Endothelial cell of hepatic sinusoid (primary cell): ENCODE data around the gene GSTO2.

Experiments
- in situ Hi-C: cut with HindIII; loops from 2 replicates; pipeline ENCODE4 v1.10.0; 2017; ENCODE audit warnings: low sequenced_read_pairs

Gene GSTO2

DNA sequence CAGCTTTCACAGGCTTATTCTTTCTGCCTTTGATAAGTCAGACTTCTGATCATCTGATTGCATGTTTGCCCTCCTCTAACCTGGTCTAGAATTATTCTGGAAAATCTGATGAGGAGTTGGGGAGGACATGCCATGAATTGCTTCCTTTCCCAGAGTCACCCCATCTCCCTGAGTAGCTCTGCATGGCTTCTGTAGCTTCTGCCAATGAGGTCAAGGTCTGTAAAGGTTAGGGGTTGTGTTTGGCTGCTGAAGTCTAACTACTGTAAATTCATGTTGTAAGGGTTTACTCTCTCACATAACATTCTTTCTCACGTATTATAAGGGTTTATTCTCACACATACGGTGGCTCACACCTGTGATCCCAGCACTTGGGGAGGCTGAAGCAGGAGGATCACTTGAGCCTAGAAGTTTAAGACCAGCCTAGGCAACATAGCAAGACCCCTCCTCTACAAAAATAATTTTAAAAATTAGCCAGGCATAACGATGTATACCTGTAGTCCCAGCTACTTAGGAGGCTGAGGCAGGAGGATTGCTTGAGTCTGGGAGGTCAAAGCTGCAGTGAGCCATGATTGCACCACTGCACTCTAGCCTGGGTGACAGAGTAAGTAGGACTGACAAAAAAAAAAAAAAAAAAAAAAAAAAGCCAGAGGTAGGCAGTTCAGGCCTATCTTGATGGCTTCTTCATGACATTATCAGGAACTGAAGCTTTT is 10.7 kb downstream of the GSTO2 start:
- in situ Hi-C loops: no loop called here

DNA sequence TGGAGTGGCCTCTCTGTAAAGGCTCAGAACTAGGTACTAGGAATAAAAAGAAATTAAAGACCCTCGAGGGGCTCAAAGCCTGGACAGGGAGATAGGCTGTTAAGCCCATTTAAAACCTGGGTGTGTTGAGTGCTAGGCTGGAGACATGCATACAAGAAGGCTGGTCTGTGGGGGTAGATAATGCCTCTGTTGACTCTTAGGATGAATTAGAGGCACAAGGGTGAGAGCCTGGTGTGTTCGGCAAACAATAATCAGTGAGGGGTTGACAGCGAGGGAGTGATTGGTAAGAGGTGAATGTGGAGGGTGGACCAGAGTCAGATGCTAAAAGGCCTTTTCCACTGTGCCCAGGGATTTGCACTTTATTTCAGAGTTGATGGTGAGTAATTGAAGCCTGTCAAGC is 12.7 kb downstream of the GSTO2 start:
- in situ Hi-C loops: no loop called here

DNA sequence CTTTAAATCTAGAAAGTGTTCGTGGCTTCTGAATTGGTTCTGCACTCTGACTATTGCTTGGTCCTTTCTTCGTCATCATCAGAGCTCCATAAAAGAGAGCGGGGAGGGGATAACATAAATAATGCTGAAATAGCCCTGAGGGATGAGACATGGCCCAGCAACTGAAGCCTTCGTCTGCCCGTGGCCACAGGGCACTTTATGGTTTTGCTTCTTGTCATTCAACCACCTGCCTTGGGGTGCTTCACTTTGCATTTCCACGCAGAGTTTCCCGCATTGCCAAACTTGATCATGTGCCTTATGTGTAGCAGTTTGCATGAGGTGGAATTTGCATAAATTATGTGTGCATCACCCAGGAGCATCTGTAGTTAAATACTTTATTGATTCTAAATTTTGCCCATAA is 15.9 kb downstream of the GSTO2 start:
- in situ Hi-C loops: no loop called here

DNA sequence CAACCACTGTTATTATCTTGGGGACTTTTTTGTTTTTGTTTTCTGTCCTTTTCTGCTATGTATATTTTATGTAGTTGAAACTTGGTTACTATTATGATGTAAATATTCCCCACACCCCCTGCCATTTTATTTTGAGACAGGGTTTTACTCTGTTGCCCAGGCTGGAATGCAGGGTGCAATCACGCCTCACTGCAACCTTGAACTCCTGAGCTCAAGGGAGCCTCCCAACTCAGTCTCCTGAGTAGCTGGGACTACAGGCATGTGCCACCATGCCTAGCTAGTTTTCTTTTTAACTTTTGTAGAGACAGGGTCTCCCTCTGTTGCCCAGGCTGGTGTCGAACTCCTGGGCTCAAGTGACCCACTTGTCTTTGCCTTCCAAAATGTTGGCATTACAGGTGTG is 18.0 kb downstream of the GSTO2 start:
- in situ Hi-C loops: no loop called here

DNA sequence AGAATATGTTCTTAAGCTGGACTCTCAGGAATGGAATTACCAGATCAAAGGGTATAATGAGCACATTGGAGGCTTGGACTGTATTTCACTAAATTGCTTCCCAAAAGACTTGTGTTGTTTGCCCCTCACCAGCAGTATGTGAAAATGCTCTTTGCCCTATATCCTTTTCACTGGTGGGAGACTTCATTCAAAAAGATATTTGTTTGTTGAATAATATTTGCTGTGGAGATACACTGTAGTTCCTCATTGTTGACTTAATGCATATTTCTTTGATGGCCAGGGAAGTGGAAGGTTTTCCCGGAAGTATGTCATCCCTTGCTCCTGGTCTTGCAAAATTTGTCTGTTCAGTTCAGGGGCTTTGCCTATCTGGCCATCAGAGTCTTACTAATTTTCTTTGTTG is 19.4 kb downstream of the GSTO2 start:
- in situ Hi-C loops: no loop called here

DNA sequence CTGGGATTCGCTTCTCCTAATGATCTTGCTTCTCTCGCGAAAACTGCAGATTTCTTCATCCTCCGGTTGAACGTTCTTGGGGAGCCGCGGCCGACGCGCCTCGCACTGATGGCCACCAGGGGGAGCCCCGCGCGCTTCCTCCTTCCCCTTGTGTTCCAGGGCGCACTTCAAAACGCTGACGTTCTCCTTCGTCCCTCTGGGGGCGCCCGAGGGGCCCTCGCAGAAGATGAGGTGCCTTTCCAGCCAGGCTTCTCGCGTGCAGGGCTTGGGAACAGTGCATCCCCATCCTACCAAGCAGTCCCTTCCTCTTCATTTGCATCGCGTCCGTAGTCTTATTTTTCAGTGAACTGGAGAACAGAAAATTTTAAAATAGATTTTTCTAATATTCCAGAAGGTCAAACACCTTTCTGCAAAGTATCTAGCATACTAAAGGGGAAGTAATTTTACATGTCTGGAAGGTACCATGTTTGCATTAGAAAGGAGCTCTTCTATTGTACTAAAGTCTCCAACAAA is 22.5 kb downstream of the GSTO2 start:
- in situ Hi-C loops: no loop called here

DNA sequence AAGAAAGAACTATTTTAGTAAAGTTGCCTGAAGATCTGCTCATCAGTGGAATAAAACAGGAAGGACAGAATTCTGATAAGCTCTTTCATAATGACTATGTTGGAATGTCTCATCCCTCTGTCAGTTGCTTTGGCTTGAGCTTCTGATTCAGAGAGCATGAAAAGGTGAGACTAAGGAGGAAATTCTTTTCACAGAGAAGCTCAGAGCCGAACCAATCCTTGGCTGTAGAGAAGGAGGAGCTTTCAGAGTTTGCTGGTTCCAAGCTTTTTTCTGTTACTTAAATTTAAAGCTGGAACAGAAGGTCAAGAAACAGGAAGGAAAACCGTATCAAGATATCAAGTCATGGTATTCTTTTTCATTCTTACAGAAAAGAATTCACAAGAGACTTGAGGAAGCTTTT is 24.0 kb downstream of the GSTO2 start:
- in situ Hi-C loops: no loop called here

DNA sequence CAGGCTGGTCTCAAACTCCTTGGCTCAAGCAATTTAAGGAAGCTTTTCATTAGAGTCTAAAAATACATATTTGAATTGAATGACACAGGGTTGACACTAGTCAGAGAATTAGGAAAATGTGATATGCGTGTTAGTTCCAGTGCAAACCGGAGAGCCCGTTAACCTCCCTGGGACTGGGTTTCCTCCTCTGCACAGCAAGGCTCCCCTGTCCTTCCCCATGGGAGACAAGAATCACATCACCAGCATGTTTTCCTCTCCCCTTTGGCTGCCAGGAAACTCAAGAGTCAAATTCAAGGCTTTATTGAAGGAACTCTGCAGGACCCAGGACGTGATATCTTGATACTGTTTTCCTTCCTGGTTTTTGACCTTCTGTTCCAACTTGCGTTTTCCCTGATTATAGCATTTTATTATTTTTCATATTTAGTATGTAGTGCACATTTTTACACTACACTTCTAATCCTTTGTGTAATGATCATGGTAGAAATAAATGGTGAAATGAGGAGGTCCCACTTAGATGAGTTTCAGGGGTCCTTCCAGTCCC is 24.9 kb downstream of the GSTO2 start:
- in situ Hi-C loops: no loop called here

DNA sequence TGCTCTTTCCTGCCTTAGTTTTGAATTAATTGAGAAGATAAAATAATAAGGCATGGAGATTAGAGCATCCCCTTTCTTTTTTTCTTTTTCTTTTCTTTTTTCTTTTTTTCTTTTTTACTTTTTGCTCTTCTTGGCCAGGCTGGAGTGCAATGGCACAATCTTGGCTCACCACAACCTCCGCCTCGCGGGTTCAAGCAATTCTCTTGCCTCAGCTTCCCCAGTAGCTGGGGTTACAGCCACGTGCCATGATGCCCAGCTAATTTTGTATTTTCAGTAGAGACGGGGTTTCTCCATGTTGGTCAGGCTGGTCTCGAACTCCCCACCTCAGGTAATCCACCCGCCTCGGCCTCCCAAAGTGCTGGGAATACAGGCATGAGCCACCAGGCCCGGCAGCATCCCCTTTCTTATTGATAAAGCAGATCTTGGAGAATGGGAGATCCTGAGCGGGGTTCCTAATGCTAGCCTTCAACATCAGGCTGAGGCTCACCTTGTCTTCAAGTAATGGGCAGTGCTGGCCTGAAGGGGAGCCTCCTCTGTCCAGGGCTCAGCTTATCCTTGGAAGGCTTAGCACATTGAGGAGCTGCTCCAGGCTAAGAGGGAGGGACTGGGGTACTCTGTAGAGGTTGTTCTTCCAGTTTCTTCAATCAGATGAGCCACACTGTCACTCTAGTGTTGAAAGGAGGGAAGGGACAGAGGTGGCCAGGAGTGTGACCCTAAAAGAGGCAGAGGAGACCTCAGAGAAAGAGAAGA is 27.9 kb downstream of the GSTO2 start:
- in situ Hi-C loops: no loop called here

DNA sequence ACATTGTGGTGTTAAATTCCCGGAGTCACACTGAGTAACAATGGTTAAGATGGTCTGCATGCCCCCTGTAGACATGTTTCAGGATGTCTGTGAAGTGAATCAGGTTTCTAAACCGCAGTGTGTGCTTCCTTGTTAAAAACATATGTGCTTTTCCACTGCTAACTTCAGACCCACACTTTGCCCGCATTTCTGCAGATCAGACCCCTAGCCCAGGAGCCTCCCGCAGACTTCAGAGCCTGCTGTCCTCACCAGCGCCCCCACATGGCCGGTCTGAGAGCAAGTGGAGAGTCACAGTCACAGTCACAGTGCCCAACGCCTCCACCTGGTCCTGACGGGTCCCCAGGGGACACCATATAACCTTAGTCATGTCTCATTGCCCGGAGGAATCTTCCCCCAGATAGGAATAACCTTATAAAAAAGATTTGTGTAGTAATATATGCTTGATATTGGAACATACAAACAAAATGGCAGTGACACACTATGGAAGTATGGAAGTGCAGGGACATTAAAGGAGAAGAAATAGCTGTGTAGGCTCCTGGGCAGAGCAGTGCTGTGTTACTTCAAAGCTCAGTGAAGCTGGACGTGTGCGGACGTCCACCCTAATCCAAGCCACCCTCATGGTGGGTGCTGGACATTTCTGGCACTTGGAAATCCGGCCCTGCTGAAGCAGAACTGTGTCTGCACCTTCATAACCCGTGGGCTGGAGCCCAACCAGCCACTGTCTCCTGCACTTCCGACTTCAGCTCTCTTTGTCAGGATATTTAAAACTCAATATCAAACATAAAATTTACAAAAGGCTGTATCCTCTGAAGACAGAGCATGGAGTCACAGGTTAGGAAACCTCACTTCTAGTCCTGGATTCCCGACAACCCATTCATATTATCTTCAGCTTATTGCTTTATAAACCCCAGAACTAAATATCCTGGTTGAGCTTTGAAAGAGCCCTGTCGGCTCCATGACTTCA is 29.0 kb downstream of the GSTO2 start:
- in situ Hi-C loops: no loop called here

DNA sequence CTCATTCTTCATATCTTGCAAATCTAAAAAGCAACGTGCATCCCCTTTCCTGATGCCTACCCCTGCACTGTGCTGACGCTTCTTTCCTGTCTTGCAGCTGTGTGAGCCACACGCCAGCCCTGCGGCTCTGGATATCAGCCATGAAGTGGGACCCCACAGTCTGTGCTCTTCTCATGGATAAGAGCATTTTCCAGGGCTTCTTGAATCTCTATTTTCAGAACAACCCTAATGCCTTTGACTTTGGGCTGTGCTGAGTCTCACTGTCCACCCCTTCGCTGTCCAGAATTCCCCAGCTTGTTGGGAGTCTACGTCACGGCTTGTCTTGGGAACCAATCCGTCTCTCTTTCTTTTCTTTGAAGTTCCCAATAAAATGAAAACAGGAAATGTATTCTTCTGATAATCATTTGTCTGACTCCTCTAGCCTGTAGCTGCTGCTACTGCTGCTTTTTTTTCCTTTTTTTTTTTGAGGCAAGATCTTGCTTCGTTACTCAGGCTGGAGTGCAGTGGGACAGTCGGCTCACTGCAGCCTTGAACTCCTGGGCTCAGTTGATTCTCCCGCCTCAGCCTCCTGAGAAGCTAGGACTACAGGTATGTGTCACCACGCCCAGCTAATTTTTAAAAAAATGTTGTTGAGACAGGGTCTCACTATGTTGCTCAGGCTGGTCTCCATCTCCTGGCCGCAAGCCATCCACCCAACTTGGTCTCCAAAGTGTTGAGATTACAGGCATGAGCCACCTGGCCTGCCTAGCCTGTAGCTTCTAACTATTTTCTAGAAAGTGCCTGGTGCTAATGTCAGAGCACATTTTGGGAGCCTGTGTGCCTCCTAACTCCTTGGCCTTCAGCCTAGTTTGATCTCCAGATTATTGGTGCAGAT is 30.3 kb downstream of the GSTO2 start:
- in situ Hi-C loops: no loop called here

DNA sequence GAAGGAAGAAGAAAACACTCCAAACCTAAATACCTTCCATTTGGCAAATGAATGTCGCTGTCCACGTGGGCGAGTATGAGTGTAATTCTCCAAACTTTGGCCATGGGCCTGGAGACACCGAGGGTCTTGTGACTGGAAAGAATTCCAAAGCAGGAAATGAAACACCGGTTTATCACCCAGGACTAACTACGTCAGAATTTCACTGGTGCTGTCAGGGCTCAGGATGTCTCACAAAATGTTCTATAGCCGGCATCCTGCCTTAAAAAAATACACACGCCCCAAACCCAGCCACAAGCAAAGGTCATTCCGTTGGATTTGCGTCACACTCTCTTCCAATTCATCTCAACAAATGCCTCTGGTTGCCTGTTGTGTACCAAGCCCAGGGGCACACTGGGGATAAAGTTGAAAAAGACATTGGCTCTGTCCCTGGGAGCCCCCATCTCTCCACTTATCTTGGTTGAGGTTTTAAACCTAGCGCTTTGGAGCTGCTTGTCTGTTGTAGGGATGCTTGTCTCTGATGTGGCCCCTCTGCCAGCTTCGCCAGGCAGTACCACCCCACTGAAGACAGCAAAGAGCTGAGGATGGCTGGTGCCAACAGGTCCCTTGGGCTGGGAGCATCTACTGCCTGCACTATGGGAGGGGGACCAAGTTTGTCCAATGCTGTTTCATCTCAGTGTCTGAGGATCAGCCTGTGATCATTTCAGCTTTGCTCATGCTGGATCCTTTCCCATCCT is 31.2 kb downstream of the GSTO2 start:
- in situ Hi-C loops: loop anchor here (5.0 kb wide), 2 partner anchors 43 to 47 kb away; no protein-coding TSS in a partner anchor

DNA sequence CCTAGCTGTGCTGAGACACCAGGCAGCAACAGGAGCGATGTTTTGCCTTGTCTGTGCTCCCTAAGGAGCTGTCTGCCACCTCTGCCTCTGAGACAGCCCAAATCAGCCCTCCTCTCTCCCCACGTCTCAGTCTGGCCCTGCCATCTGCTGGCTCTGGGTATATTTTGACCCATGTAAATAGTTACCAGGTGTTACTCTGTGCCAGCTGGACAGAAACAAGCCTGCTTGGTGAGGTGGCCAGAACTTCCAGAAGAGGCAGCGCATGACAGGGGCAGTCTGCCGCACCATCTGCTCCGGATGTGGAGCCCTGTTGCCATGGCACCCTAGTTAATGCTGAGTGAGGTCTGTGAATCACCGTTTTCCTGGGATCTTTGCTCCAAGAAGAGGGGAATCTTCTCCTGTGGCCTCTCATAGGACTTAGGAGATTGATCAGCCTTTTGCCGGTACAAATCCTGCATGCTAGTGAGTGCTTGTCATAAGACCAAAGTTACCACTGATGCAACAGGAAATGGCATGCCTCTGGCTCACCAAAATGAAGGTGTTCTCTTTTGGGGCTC is 31.8 kb downstream of the GSTO2 start:
- in situ Hi-C loops: loop anchor here (5.0 kb wide), 2 partner anchors 44 to 46 kb away; no protein-coding TSS in a partner anchor

DNA sequence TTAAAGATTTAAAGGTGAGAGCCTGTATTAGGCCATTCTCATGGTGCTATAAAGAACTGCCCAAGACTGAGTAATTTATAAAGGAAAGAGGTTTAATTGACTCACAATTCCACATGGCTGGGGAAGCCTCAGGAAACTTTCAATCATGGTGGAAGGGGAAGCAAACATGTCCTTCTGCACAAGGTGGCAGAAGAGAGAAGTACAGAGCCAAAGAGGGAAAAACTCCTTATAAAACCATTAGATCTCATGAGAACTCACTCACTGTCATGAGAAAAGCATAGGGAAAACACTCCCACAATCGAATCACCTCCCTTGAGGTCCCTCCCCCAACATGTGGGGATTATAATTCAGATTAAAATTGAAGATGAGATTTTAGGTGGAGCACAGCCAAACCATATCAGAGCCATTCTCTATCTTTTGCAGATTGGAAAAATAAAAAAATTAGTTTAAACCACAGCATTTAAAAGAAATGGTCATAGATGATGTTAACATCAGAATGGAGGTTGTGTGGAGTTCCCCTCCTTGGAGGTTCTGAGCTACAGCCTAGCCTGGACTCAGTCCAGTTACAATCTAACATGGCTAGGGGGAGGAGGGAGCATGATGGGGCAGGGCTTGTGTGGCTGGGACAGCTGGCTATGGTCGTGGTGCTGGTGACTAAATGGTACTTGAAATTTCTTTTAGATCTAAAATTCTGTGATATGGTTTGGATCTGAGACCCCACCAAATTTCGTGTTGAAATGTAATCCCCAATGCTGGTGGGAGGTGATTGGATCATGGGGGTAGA is 33.1 kb downstream of the GSTO2 start:
- in situ Hi-C loops: loop anchor here (5.0 kb wide), 2 partner anchors 45 kb away; no protein-coding TSS in a partner anchor

DNA sequence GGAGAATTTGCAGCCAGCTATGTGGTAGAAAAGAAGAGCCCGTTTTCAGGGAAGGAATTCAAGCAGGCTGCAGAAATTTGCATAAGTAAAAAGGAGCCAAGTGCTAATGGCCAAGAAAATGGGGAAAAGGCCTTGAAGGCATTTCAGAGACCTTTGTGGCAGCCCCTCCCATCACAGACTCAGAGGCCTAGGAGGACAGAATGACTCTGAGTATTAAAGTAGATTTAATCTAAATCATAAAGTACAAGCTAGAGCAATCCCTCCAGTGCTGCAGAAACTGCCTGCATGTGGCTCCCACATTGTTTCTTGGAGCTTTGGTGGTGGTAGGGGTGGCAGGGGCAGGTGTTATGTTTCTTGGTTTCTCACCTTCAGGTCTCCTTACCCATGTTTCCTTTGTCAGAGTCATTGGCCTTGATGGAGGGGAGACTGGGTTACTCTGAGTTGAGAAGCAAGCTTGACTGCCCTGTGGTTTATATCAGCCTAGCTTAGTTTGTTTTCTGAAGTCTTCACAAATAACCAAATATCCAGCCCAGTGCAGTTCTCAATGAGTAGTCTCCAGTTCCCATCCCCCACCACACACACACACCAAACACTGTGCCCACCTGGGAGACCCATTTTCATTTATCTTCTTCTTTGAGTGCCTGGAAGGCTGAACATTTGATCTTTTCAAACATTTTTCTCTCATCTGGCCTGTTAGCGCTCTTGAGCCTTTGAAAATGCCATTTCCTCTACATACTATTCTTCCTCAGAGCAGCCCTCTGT is 34.8 kb downstream of the GSTO2 start:
- in situ Hi-C loops: loop anchor here (5.0 kb wide), 2 partner anchors 44 to 46 kb away; no protein-coding TSS in a partner anchor

DNA sequence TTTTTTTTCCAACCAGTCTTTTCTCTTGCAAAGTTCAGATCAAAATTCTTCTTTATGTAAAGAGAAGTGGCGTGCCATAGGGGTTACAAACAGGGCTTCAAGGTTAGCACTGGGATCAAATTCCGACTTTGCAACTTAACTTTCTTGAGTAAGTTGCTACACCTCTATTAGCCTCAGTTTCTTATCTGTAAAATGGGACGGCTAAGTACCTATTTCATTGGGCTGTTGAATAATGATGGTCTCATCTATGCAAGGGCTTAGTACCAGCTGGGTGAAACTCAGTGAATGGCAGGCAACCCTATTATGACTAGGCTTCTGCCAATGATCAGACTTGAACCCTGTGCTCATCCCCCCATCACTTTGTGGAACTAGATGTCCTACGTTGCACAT is 35.4 kb downstream of the GSTO2 start:
- in situ Hi-C loops: loop anchor here (5.0 kb wide), 2 partner anchors 43 to 47 kb away; no protein-coding TSS in a partner anchor

DNA sequence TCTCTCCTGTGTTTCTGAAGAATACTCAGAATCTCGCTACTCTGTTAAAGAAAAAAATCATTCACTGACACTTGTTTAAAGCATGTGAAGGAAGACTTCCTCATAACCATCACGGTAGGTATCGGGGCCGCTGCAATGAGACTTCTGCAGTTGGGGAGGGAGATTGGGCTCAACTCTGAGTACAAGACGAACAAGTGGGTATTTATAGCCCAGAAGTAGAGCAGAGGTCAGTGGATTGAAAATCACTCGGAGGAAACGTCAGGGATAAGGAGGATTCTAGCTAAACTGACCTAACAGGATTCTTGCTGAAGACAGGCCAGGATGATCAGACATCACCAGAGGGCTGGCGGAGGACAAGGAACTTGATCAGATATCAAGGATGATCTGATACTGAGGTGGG is 35.9 kb downstream of the GSTO2 start:
- in situ Hi-C loops: loop anchor here (5.0 kb wide), 2 partner anchors 42 to 48 kb away; no protein-coding TSS in a partner anchor
